Adrenal gland (tissue), 12 donors: ENCODE data around the gene ARMS2. TPM values are rescaled to one million over a fixed set of nuclear protein-coding genes. Genes with fewer than 3 reads are reported as not detected.
A peak's percentile ranks its signal among the peaks of the same experiment; 100 is the strongest.

Source experiments
- DNase-seq, 7 donors: peaks; one replicate each; pipeline ENCODE4 v3.0.0-alpha.2; 2019 to 2020
- H3K27ac ChIP-seq, 5 donors: fragments of 200-600 bp; sonication (generic) in 4 of 5; 1 replicate in 3 of 5; 2 replicates in 2 of 5; pipeline versions ENCODE4 v1.5.1 to v1.8.0; 2016 to 2020; ENCODE audit warnings: mild to moderate bottlenecking in 1 of 5
- H3K27me3 ChIP-seq: fragments of 200-600 bp; 2 replicates; pipeline ENCODE4 v1.8.0; 2021
- H3K36me3 ChIP-seq, 2 donors: fragments of 200-600 bp; replicated peaks in 1 of 2; 1 replicate in 1 of 2; 2 replicates in 1 of 2; pipeline versions ENCODE4 v1.5.1 to v1.8.0; 2018 to 2022
- H3K4me1 ChIP-seq, 2 donors: fragments of 200-600 bp; replicated peaks in 1 of 2; 1 replicate in 1 of 2; 2 replicates in 1 of 2; pipeline versions ENCODE4 v1.5.1 to v1.8.0; 2018 to 2021
- H3K4me3 ChIP-seq, 4 donors: fragments of 200-600 bp; sonication (generic) in 3 of 4; one replicate each; pipeline ENCODE4 v1.5.1; 2016 to 2018
- H3K9me3 ChIP-seq, 3 donors: fragments of 200-600 bp; sonication (generic) in 1 of 3; replicated peaks in 1 of 3; 1 replicate in 2 of 3; 2 replicates in 1 of 3; pipeline versions ENCODE4 v1.5.1 to v1.8.0; 2016 to 2021
- CTCF ChIP-seq, 6 experiments: fragments of 450-650 bp in 4 of 6; fragments of 200-600 bp in 2 of 6; sonication (generic) in 1 of 6; IDR thresholded peaks; 1 replicate in 5 of 6; 2 replicates in 1 of 6; pipeline versions ENCODE4 v1.5.1 to v1.8.0; 2016 to 2021; ENCODE audit warnings: antibody characterized with exemption in 6 of 6, mild to moderate bottlenecking in 2 of 6, moderate library complexity in 1 of 6
- POLR2A ChIP-seq, 2 donors: fragments of 450-650 bp; IDR thresholded peaks; one replicate each; pipeline ENCODE4 v1.6.1; 2017; ENCODE audit warnings: antibody characterized with exemption in 2 of 2, mild to moderate bottlenecking in 2 of 2, moderate library complexity in 1 of 2
- WGBS, 4 donors: extraction: QIAGEN DNeasy Blood & Tissue Kit in 2 of 4; methylation state at CpG; one replicate each; pipeline versions ENCODE4 v1.1.5 to v1.1.7; 2013 to 2017; 5-methylcytosine and 5-hydroxymethylcytosine counted together
- intact Hi-C, 2 donors: fragments of 100-400 bp; cut with DNase I; formaldehyde crosslinking; loops; one replicate each; pipeline versions ENCODE4 v1.14.1 to v1.15.0; 2022 to 2023
- polyA plus RNA-seq, 3 donors: library from polyadenylated mRNA; stranded (reverse); fragments of 200-250 nt in 2 of 3; fragments of 350-450 nt in 1 of 3; fragmentation: Illumina TruSeq in 1 of 3; extraction: RNeasy Lipid Tissue Mini Kit (QIAGEN cat#74804) in 1 of 3; gene quantifications; one replicate each; pipeline ENCODE4 v1.2.3, GENCODE V29; 2013 to 2014
- total RNA-seq, 9 donors: library from RNA; depleted of rRNA in 4 of 9; stranded (reverse); fragments of >200 nt in 4 of 9; fragments of 120-200 nt in 1 of 9; fragmentation: NEBNext Ultra II Directional in 1 of 9; extraction: Animal tissue kit (Norgen Biotek cat#: 25700) in 1 of 9; gene quantifications; one replicate each; pipeline versions ENCODE4 v1.1.0 to v1.2.4, GENCODE V29; 2013 to 2023
- donor health status: healthy with polysubstance abuse.
- donor health status: Bipolar disorder and iron deficiency.
- donor health status: DM: yes; HTN: yes; CAD: no.
- donor health status: DM: no; HTN: no; CAD: no.
- donor health status: DM: no; HTN: no; CAD: no.
- donor health status: DM: yes; HTN: yes; CAD: no.

ARMS2 gene
- total and polyA plus RNA-seq, 12 donors: 0.13 TPM; not detected in 11

GRCh38 chr10:122450353-122450990 is 4.0 kb upstream of the ARMS2 start:
- peak overlapping the region in 1 of 5 donors; percentile 29 for H3K27ac ChIP-seq
- H3K36me3 ChIP-seq: no peaks in the 10 kb centered on the region
- no peak overlapping the region for H3K4me3 ChIP-seq
- H3K9me3 ChIP-seq: no peaks in the 10 kb centered on the region
- intact Hi-C loops: no loop called here
- H3K4me1 ChIP-seq: no peaks in the 10 kb centered on the region
- WGBS, 4 donors: 58 to 70% (median 66%) methylated on average over 14 of the region's 14 CpGs
- H3K27me3 ChIP-seq: no peaks in the 10 kb centered on the region
- DNase-seq: peak in 2 of 7 donors; percentile 40 to 51
- TF ChIP-seq CTCF (IDR thresholded peaks at IDR 0.05) (no peak), POLR2A (IDR thresholded peaks at IDR 0.05) (no peak)

GRCh38 chr10:122454071-122454470 is 382 bp upstream of the ARMS2 start:
- intact Hi-C loops: no loop called here
- 82 to 91% (median 89%) methylated on average over 3 of the region's 3 CpGs for WGBS, 4 donors
- no peaks in the 10 kb centered on the region for H3K27me3 ChIP-seq
- no peak overlapping the region for H3K4me3 ChIP-seq
- no peaks in the 10 kb centered on the region for H3K4me1 ChIP-seq
- TF ChIP-seq CTCF (IDR thresholded peaks at IDR 0.05) (no peak), POLR2A (IDR thresholded peaks at IDR 0.05) (no peak)
- H3K27ac ChIP-seq: no peak overlapping the region
- no peaks in the 10 kb centered on the region for H3K9me3 ChIP-seq
- H3K36me3 ChIP-seq: no peaks in the 10 kb centered on the region
- DNase-seq: no peak

- no peak overlapping the region for H3K4me3 ChIP-seq
- 88 to 94% (median 91%) methylated on average over 11 of the region's 11 CpGs for WGBS, 4 donors
- H3K27ac ChIP-seq: no peak overlapping the region
- no peaks in the 10 kb centered on the region for H3K27me3 ChIP-seq
- no peaks in the 10 kb centered on the region for H3K9me3 ChIP-seq
- TF ChIP-seq CTCF (IDR thresholded peaks at IDR 0.05) (no peak), POLR2A (IDR thresholded peaks at IDR 0.05) (no peak)
- no peaks in the 10 kb centered on the region for H3K36me3 ChIP-seq
- intact Hi-C loops: no loop called here
- DNase-seq: no peak
- H3K4me1 ChIP-seq: peaks cover 2 to 8% of the 10 kb centered on the region in 2 donors
Observed at GRCh38 chr10:122455376-122456079, 1.1 kb downstream of the ARMS2 start.

- Histone ChIP-seq H3K27me3 (no peaks in the 10 kb centered on the region), H3K27ac (no peak overlapping the region), H3K9me3 (no peaks in the 10 kb centered on the region), H3K4me3 (no peak overlapping the region), H3K4me1 (peaks cover 8 to 15% of the 10 kb centered on the region in 2 donors), H3K36me3 (no peaks in the 10 kb centered on the region)
- TF ChIP-seq CTCF (IDR thresholded peaks at IDR 0.05): no peak
- no peak for TF ChIP-seq POLR2A (IDR thresholded peaks at IDR 0.05)
- intact Hi-C loops: no loop called here
- DNase-seq: no peak
- WGBS, 4 donors: 66 to 85% (median 73%) methylated on average over 5 of the region's 5 CpGs
Observed at GRCh38 chr10:122457934-122458333, 3.5 kb downstream of the ARMS2 start.
